Measurements from ENCODE around the gene SDCBP2. TPM values are rescaled to one million over a fixed set of nuclear protein-coding genes. Genes with fewer than 3 reads are reported as not detected.

Gene SDCBP2
- total RNA-seq, 1 experiment from 2014 or later = 1.9 TPM

DNA sequence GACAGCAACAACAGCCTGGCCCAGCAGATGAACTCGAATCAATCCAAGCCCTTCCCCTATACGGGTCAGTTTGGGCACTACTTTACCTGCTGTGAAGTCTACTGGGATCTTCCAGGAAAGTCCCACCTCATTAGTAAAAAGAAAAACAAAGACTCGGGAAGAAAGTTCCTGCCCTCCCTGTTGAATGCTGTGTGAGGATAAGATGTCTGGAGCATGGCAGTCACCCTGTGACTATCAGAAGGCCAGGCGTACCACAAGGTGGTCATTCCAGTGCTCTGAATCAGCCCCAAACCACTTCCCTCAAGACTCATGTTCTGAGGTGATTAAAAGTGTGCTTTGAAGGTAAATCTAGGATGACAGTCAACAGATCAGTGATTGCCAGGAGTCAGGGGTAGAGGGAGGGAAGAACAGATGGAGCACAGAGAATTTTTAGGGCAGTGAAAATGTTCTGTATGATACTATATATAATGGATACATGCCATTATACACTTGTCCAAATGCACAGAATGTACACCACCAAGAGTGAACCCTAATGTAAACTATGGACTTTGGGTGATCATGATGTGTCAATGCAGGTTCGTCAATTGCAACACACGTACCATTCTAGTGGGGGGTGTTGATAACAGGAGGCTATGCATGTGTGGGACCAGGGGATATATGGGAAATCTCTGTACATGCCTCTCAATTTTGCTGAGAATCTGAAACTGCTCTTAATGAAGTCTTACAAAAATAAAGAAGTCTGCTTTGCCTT, 49.2 kb upstream of the SDCBP2 start:
- no peak overlapping the region for H2BK5ac ChIP-seq (ENCODE audit: insufficient read length, low read length)
- H3K36me3 Mint-ChIP-seq (ENCODE audit: insufficient read depth in 1 of 3, low read depth in 3 of 3) = peaks cover under 1 to 20% (median 7%) of the 10 kb centered on the region in 3 experiments; a peak in 6 of 7 replicates
- H3K9me3 ChIP-seq (ENCODE audit: control insufficient read depth, low read depth, low read length) = no peaks in the 10 kb centered on the region
- peaks cover 28% of the 10 kb centered on the region for H3K79me1 ChIP-seq (ENCODE audit: insufficient read depth, low read depth, low read length, poor library complexity, severe bottlenecking)
- peaks cover 6% of the 10 kb centered on the region for H3K4me1 ChIP-seq (ENCODE audit: insufficient read depth, low read length)
- H3K27ac Mint-ChIP-seq = peak overlapping the region in 1 of 3 experiments; percentile 41; a peak in 2 of 7 replicates
- H4K8ac ChIP-seq (replicated peaks; ENCODE audit: insufficient read length, low read depth, low read length) = no peak overlapping the region
- no peak overlapping the region for H2BK15ac ChIP-seq (ENCODE audit: low read depth, low read length)
- H3K79me2 ChIP-seq (ENCODE audit: insufficient read depth, low read length) = peaks cover 47% of the 10 kb centered on the region; the same call in 1 of the 2 replicates
- no peaks in the 10 kb centered on the region for H4K20me1 ChIP-seq (ENCODE audit: control insufficient read depth, insufficient read depth, insufficient read length)
- H2BK12ac ChIP-seq (ENCODE audit: insufficient read length, low read depth, low read length) = no peak overlapping the region
- DNase-seq = no peak
- H3K9me3 Mint-ChIP-seq = no peaks in the 10 kb centered on the region
- H2AFZ ChIP-seq (ENCODE audit: low read length) = no peak overlapping the region
- H3K4me3 Mint-ChIP-seq = no peak overlapping the region
- H3K56ac ChIP-seq (ENCODE audit: insufficient read length, low read depth, low read length) = no peak overlapping the region
- H3K4ac ChIP-seq (ENCODE audit: low read depth, low read length) = no peak overlapping the region
- H3K4me1 Mint-ChIP-seq = peaks cover 31 to 39% of the 10 kb centered on the region in 2 experiments
- H3K18ac ChIP-seq (ENCODE audit: insufficient read length, low read depth, low read length) = no peak overlapping the region
- no peaks in the 10 kb centered on the region for H3K27me3 Mint-ChIP-seq (ENCODE audit: low read depth)
- H4K5ac ChIP-seq (ENCODE audit: insufficient read length, low read depth, low read length) = no peak overlapping the region
- no peak overlapping the region for H3K27ac ChIP-seq (ENCODE audit: insufficient read length, low read depth, low read length)
- H3K14ac ChIP-seq (ENCODE audit: insufficient read depth, low read length) = no peak overlapping the region
- no peak overlapping the region for H3K9ac ChIP-seq (ENCODE audit: extremely low read depth, insufficient read length, low read length)
- H3K23me2 ChIP-seq (ENCODE audit: insufficient read length, low read depth, low read length, poor library complexity, severe bottlenecking) = no peaks in the 10 kb centered on the region
- no peak overlapping the region for H3K23ac ChIP-seq (ENCODE audit: insufficient read length, low read depth, low read length)
- no CpG with 5 or more reads among the region's 6 CpGs for WGBS (ENCODE audit: extremely low coverage, insufficient read length, low lambda C conversion rate)
- H3K4me2 ChIP-seq (ENCODE audit: insufficient read depth, insufficient read length, low read length) = no peak overlapping the region
- no peak overlapping the region for H2AK5ac ChIP-seq (ENCODE audit: insufficient read length, low read length)
- H2BK120ac ChIP-seq (ENCODE audit: low read depth, low read length, poor library complexity, severe bottlenecking) = no peak overlapping the region
- no peak overlapping the region for H3T11ph ChIP-seq (ENCODE audit: low read length)
- TF ChIP-seq, protein P1, sequence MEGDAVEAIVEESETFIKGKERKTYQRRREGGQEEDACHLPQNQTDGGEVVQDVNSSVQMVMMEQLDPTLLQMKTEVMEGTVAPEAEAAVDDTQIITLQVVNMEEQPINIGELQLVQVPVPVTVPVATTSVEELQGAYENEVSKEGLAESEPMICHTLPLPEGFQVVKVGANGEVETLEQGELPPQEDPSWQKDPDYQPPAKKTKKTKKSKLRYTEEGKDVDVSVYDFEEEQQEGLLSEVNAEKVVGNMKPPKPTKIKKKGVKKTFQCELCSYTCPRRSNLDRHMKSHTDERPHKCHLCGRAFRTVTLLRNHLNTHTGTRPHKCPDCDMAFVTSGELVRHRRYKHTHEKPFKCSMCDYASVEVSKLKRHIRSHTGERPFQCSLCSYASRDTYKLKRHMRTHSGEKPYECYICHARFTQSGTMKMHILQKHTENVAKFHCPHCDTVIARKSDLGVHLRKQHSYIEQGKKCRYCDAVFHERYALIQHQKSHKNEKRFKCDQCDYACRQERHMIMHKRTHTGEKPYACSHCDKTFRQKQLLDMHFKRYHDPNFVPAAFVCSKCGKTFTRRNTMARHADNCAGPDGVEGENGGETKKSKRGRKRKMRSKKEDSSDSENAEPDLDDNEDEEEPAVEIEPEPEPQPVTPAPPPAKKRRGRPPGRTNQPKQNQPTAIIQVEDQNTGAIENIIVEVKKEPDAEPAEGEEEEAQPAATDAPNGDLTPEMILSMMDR (conservative IDR thresholded peaks at IDR 0.05) = no peak
- H2BK20ac ChIP-seq (ENCODE audit: low read depth, low read length, poor library complexity, severe bottlenecking) = no peak overlapping the region
- H4K91ac ChIP-seq (ENCODE audit: insufficient read length, low read depth, low read length) = no peak overlapping the region
- H3K27me3 ChIP-seq (ENCODE audit: insufficient read depth, low read length) = no peaks in the 10 kb centered on the region

Measured in H9 (cell line).